Calu3 (cell line): Measurements from ENCODE around the gene CDKL4. TPM values are rescaled to one million over a fixed set of nuclear protein-coding genes. Genes with fewer than 3 reads are reported as not detected.
"Not testable (repeated sequence)": the region's sequence is repeated elsewhere in the genome, so short reads cannot be mapped to it uniquely, and the experiment has no call there.

Source experiments
- BruUV-seq: library from RNA; stranded (reverse); fragments of 400-500 nt; replicated peaks from 2 replicates; lab custom pipeline; 2021; lab: Mats Ljungman, UMichigan
- CTCF ChIA-PET: fragments of 300-600 bp; sonication (Branson Sonifier 250); formaldehyde crosslinking; loops from one replicate; lab custom pipeline; 2022; ENCODE audit warnings: antibody characterized with exemption; lab: Charles Lee
- DNase-seq: peaks from one replicate; pipeline ENCODE4 v3.0.0; 2022
- H3K27ac Mint-ChIP-seq: one replicate; pipeline ENCODE4 v1.8.0; 2022; ENCODE audit warnings: mixed read lengths; ENCODE audit not compliant: unreplicated experiment
- H3K27me3 Mint-ChIP-seq: one replicate; pipeline ENCODE4 v1.8.0; 2022; ENCODE audit warnings: mixed read lengths; ENCODE audit not compliant: unreplicated experiment
- H3K36me3 Mint-ChIP-seq: one replicate; pipeline ENCODE4 v1.8.0; 2022; ENCODE audit warnings: mild to moderate bottlenecking, moderate library complexity, mixed read lengths; ENCODE audit not compliant: insufficient read depth, unreplicated experiment
- H3K4me1 Mint-ChIP-seq: one replicate; pipeline ENCODE4 v1.8.0; 2022; ENCODE audit warnings: mild to moderate bottlenecking, low read depth, mixed read lengths; ENCODE audit not compliant: unreplicated experiment
- H3K4me3 Mint-ChIP-seq: one replicate; pipeline ENCODE4 v1.8.0; 2022; ENCODE audit warnings: mild to moderate bottlenecking, low read depth, moderate library complexity, mixed read lengths; ENCODE audit not compliant: unreplicated experiment
- H3K9me3 Mint-ChIP-seq: one replicate; pipeline ENCODE4 v1.8.0; 2022; ENCODE audit warnings: low read depth, mixed read lengths; ENCODE audit not compliant: unreplicated experiment
- CTCF ChIP-seq: fragments of 200-600 bp; IDR thresholded peaks from one replicate; pipeline ENCODE4 v1.8.0; 2022; ENCODE audit warnings: antibody characterized with exemption; ENCODE audit not compliant: unreplicated experiment
- intact Hi-C: fragments of 100-400 bp; cut with micrococcal nuclease; formaldehyde crosslinking; loops from one replicate; pipeline ENCODE4 v1.10.0; 2022; ENCODE audit not compliant: unreplicated experiment
- total RNA-seq: library from RNA; stranded (reverse); gene quantifications from 2 replicates; pipeline ENCODE4 v1.2.3, GENCODE V29; 2022

Gene CDKL4
- total RNA-seq, 1 experiment from 2014 or later, result 0.83 TPM

- Mint-ChIP-seq H3K4me3 (no peak overlapping the region), H3K4me1 (no peaks in the 10 kb centered on the region), H3K9me3 (no peaks in the 10 kb centered on the region), H3K36me3 (no peaks in the 10 kb centered on the region), H3K27ac (no peak overlapping the region), H3K27me3 (no peaks in the 10 kb centered on the region)
- no peak for TF ChIP-seq CTCF
- intact Hi-C loops, result no loop called here
- CTCF ChIA-PET, result no interaction called here
- BruUV-seq, result no TSS peak
- DNase-seq, result no peak
Observed at GRCh38 chr2:39158351-39158750, 85.4 kb downstream of the CDKL4 start.

GRCh38 chr2:39156846-39157245, 86.9 kb downstream of the CDKL4 start:
- CTCF ChIA-PET, result no interaction called here
- no peaks in the 10 kb centered on the region for H3K27me3 Mint-ChIP-seq

GRCh38 chr2:39156107-39156506, 87.7 kb downstream of the CDKL4 start:
- Mint-ChIP-seq H3K9me3 (no peaks in the 10 kb centered on the region), H3K4me3 (no peak overlapping the region), H3K27me3 (no peaks in the 10 kb centered on the region), H3K27ac (no peak overlapping the region), H3K4me1 (no peaks in the 10 kb centered on the region), H3K36me3 (no peaks in the 10 kb centered on the region)
- DNase-seq, result no peak
- CTCF ChIA-PET, result no interaction called here
- intact Hi-C loops, result no loop called here
- no peak for TF ChIP-seq CTCF
- BruUV-seq, result no TSS peak

More at GRCh38 chr2:39156846-39157245, 86.9 kb downstream of the CDKL4 start:
- H3K9me3 Mint-ChIP-seq, result no peaks in the 10 kb centered on the region
- intact Hi-C loops, result no loop called here
- H3K36me3 Mint-ChIP-seq, result no peaks in the 10 kb centered on the region
- H3K27ac Mint-ChIP-seq, result no peak overlapping the region
- H3K4me3 Mint-ChIP-seq, result no peak overlapping the region
- no TSS peak for BruUV-seq
- no peaks in the 10 kb centered on the region for H3K4me1 Mint-ChIP-seq
- no peak for DNase-seq
- TF ChIP-seq CTCF, result no peak

- H3K9me3 Mint-ChIP-seq, BruUV-seq, H3K36me3 Mint-ChIP-seq, H3K4me1 Mint-ChIP-seq, intact Hi-C loops, H3K4me3 Mint-ChIP-seq, H3K27ac Mint-ChIP-seq, DNase-seq, CTCF ChIA-PET, H3K27me3 Mint-ChIP-seq: not testable (repeated sequence)
Observed at GRCh38 chr2:39155573-39155972, 88.2 kb downstream of the CDKL4 start.

GRCh38 chr2:39154944-39155343, 88.8 kb downstream of the CDKL4 start:
- Mint-ChIP-seq H3K9me3 (no peaks in the 10 kb centered on the region), H3K36me3 (no peaks in the 10 kb centered on the region), H3K27ac (no peak overlapping the region), H3K27me3 (no peaks in the 10 kb centered on the region), H3K4me1 (no peaks in the 10 kb centered on the region), H3K4me3 (no peak overlapping the region)
- BruUV-seq, result no TSS peak
- CTCF ChIA-PET, result no interaction called here
- no peak for DNase-seq
- intact Hi-C loops, result no loop called here
- TF ChIP-seq CTCF, result no peak
